NOMO-1 treated with dmso at 0.1 percent for 144 hours (cell line): Measurements from ENCODE around the gene NFKB1.

ENCODE experiments used
- DNase-seq: peaks from one replicate; lab custom pipeline; 2025; ENCODE audit not compliant: unreplicated experiment; lab: John Stamatoyannopoulos, UW

Gene NFKB1

GRCh38 chr4:102493794-102494193 lies 7.4 kb upstream of the NFKB1 start:
- no peak for DNase-seq

- no peak for DNase-seq
These were observed 6.6 kb upstream of the NFKB1 start for GRCh38 chr4:102494603-102495002.

- no peak for DNase-seq
These were observed 3.2 kb upstream of the NFKB1 start for GRCh38 chr4:102497986-102498385.

GRCh38 chr4:102500352-102500695 lies 835 bp upstream of the NFKB1 start:
- no peak for DNase-seq

- DNase-seq = no peak
These were observed 213 bp downstream of the NFKB1 start for GRCh38 chr4:102501447-102501696.

- no peak for DNase-seq
These were observed 1.3 kb downstream of the NFKB1 start for GRCh38 chr4:102502543-102502818.

GRCh38 chr4:102503301-102503746 lies 2.2 kb downstream of the NFKB1 start:
- DNase-seq = no peak

GRCh38 chr4:102503831-102504786 lies 3.0 kb downstream of the NFKB1 start:
- no peak for DNase-seq

- no peak for DNase-seq
These were observed 3.8 kb downstream of the NFKB1 start for GRCh38 chr4:102504941-102505340.

- DNase-seq = no peak
These were observed 4.5 kb downstream of the NFKB1 start for GRCh38 chr4:102505708-102506107.

GRCh38 chr4:102506523-102506922 lies 5.4 kb downstream of the NFKB1 start:
- DNase-seq = no peak

- DNase-seq = no peak
These were observed 10.9 kb downstream of the NFKB1 start for GRCh38 chr4:102511830-102512605.

- no peak for DNase-seq
These were observed 13.3 kb downstream of the NFKB1 start for GRCh38 chr4:102514298-102514964.

GRCh38 chr4:102517753-102518152 lies 16.6 kb downstream of the NFKB1 start:
- DNase-seq = no peak

- no peak for DNase-seq
These were observed 17.6 kb downstream of the NFKB1 start for GRCh38 chr4:102518703-102519131.

GRCh38 chr4:102519925-102520324 lies 18.8 kb downstream of the NFKB1 start:
- no peak for DNase-seq

GRCh38 chr4:102521570-102521969 lies 20.4 kb downstream of the NFKB1 start:
- DNase-seq = no peak

- no peak for DNase-seq
These were observed 20.9 kb downstream of the NFKB1 start for GRCh38 chr4:102522031-102522440.

GRCh38 chr4:102524691-102525090 lies 23.5 kb downstream of the NFKB1 start:
- no peak for DNase-seq

- no peak for DNase-seq
These were observed 23.9 kb downstream of the NFKB1 start for GRCh38 chr4:102525097-102525496.

GRCh38 chr4:102525504-102525903 lies 24.3 kb downstream of the NFKB1 start:
- DNase-seq = no peak

- DNase-seq = no peak
These were observed 25.4 kb downstream of the NFKB1 start for GRCh38 chr4:102526532-102526931.
